Mesenchymal stem cell (in vitro differentiated cells and primary cell): ENCODE measurements around the gene MRPL34.

Experiments used
- DNase-seq: peaks from one replicate; pipeline ENCODE4 v3.0.0-alpha.2; 2013
- H2AFZ ChIP-seq: one replicate; pipeline ENCODE4 v1.6.1; 2013; ENCODE audit warnings: low read depth, mild to moderate bottlenecking, control low read depth, inconsistent platforms, low read length, moderate library complexity
- H2AK5ac ChIP-seq: 2 replicates; pipeline ENCODE4 v1.6.1; 2013; ENCODE audit warnings: low read length, moderate library complexity, mild to moderate bottlenecking, inconsistent platforms; ENCODE audit not compliant: severe bottlenecking
- H2BK120ac ChIP-seq: one replicate; pipeline ENCODE4 v1.6.1; 2013; ENCODE audit warnings: low read depth, mild to moderate bottlenecking, inconsistent platforms, low read length, moderate library complexity
- H2BK12ac ChIP-seq, 2 experiments: one replicate each; pipeline ENCODE4 v1.6.1; 2013; ENCODE audit warnings: inconsistent platforms in 2 of 2, low read length in 2 of 2, mild to moderate bottlenecking in 2 of 2, moderate library complexity in 2 of 2, control low read depth in 1 of 2
- H2BK15ac ChIP-seq: one replicate; pipeline ENCODE4 v1.6.1; 2013; ENCODE audit warnings: mild to moderate bottlenecking, low read depth, inconsistent platforms; ENCODE audit not compliant: poor library complexity, severe bottlenecking
- H2BK5ac ChIP-seq: 2 replicates; pipeline ENCODE4 v1.6.1; 2013; ENCODE audit warnings: low read depth, mild to moderate bottlenecking, low read length, control low read depth, inconsistent platforms; ENCODE audit not compliant: poor library complexity, severe bottlenecking
- H3K14ac ChIP-seq, 2 experiments: one replicate each; pipeline ENCODE4 v1.6.1; 2013; ENCODE audit warnings: inconsistent platforms in 2 of 2, low read length in 2 of 2, control low read depth in 1 of 2, mild to moderate bottlenecking in 1 of 2, moderate library complexity in 1 of 2
- H3K18ac ChIP-seq, 2 experiments: one replicate each; pipeline ENCODE4 v1.6.1; 2013; ENCODE audit warnings: inconsistent platforms in 2 of 2, low read length in 2 of 2, control low read depth in 1 of 2, low read depth in 1 of 2, mild to moderate bottlenecking in 1 of 2
- H3K23ac ChIP-seq, 2 experiments: one replicate each; pipeline ENCODE4 v1.6.1; 2013; ENCODE audit warnings: inconsistent platforms in 2 of 2, low read length in 2 of 2, mild to moderate bottlenecking in 2 of 2, moderate library complexity in 2 of 2, control low read depth in 1 of 2
- H3K27ac ChIP-seq: 2 replicates; pipeline ENCODE4 v1.5.1; 2013; ENCODE audit warnings: mild to moderate bottlenecking, moderate library complexity, low read length, control low read depth, inconsistent platforms; ENCODE audit not compliant: poor library complexity, severe bottlenecking
- H3K27me3 ChIP-seq, 2 experiments: 2 replicates each; pipeline versions ENCODE4 v1.6.1 to v1.7.0; 2013; ENCODE audit warnings: low read length in 2 of 2, mild to moderate bottlenecking in 2 of 2, moderate library complexity in 2 of 2, control low read depth in 1 of 2, inconsistent platforms in 1 of 2; ENCODE audit not compliant: control insufficient read depth in 1 of 2, insufficient read depth in 1 of 2
- H3K36me3 ChIP-seq, 2 experiments: 2 replicates each; pipeline versions ENCODE4 v1.6.1 to v1.7.0; 2013; ENCODE audit warnings: low read length in 2 of 2, control low read depth in 1 of 2, inconsistent platforms in 1 of 2, low read depth in 1 of 2, mild to moderate bottlenecking in 1 of 2; ENCODE audit not compliant: insufficient read depth in 2 of 2, control insufficient read depth in 1 of 2
- H3K4ac ChIP-seq, 2 experiments: one replicate each; pipeline ENCODE4 v1.6.1; 2013; ENCODE audit warnings: inconsistent platforms in 2 of 2, low read length in 2 of 2, mild to moderate bottlenecking in 2 of 2, moderate library complexity in 2 of 2, control low read depth in 1 of 2, low read depth in 1 of 2
- H3K4me1 ChIP-seq: 2 replicates; pipeline ENCODE4 v1.6.1; 2013; ENCODE audit warnings: low read depth, low read length, control low read depth; ENCODE audit not compliant: control insufficient read depth, insufficient read depth
- H3K4me2 ChIP-seq: 2 replicates; pipeline ENCODE4 v1.6.1; 2013; ENCODE audit warnings: low read length, mild to moderate bottlenecking, inconsistent platforms; ENCODE audit not compliant: poor library complexity, severe bottlenecking
- H3K4me3 ChIP-seq, 2 experiments: 2 replicates each; pipeline versions ENCODE4 v1.5.1 to v1.7.0; 2013; ENCODE audit warnings: low read length in 2 of 2, mild to moderate bottlenecking in 2 of 2, control low read depth in 1 of 2, low read depth in 1 of 2; ENCODE audit not compliant: insufficient read depth in 1 of 2
- H3K79me1 ChIP-seq: replicated peaks from 2 replicates; pipeline ENCODE4 v1.6.1; 2013; ENCODE audit warnings: mild to moderate bottlenecking, control low read depth, low read length, inconsistent platforms; ENCODE audit not compliant: poor library complexity, severe bottlenecking
- H3K9ac ChIP-seq: 2 replicates; pipeline ENCODE4 v1.7.0; 2013; ENCODE audit warnings: mild to moderate bottlenecking, low read length, moderate library complexity
- H3K9me3 ChIP-seq: 2 replicates; pipeline ENCODE4 v1.7.0; 2013; ENCODE audit warnings: mild to moderate bottlenecking, low read length; ENCODE audit not compliant: control insufficient read depth
- H4K8ac ChIP-seq: one replicate; pipeline ENCODE4 v1.6.1; 2013; ENCODE audit warnings: inconsistent platforms, mild to moderate bottlenecking, low read length, moderate library complexity
- H4K91ac ChIP-seq: one replicate; pipeline ENCODE4 v1.6.1; 2013; ENCODE audit warnings: mild to moderate bottlenecking, low read length, inconsistent platforms
- WGBS: methylation state at CpG from one replicate; pipeline ENCODE4 v1.1.7; 2013; ENCODE audit warnings: mixed read lengths; 5-methylcytosine and 5-hydroxymethylcytosine counted together

MRPL34 gene

GRCh38 chr19:17330262-17331044 lies 24.8 kb downstream of the MRPL34 start:
- Histone ChIP-seq H2BK12ac (no peak overlapping the region), H4K91ac (no peak overlapping the region), H3K27ac (no peak overlapping the region), H3K9ac (no peak overlapping the region), H3K27me3 (no peaks in the 10 kb centered on the region), H2BK15ac (no peak overlapping the region), H3K4me2 (no peak overlapping the region), H3K9me3 (no peaks in the 10 kb centered on the region), H3K14ac (no peak overlapping the region), H3K4me1 (peaks cover 50% of the 10 kb centered on the region), H3K36me3 (peaks cover 23 to 38% of the 10 kb centered on the region in 2 experiments), H3K18ac (no peak overlapping the region), H3K4ac (no peak overlapping the region), H3K23ac (no peak overlapping the region), H2AK5ac (no peak overlapping the region), H3K79me1 (peaks cover 10% of the 10 kb centered on the region), H3K4me3 (no peak overlapping the region), H2AFZ (no peak overlapping the region), H2BK120ac (no peak overlapping the region), H4K8ac (no peak overlapping the region), H2BK5ac (no peak overlapping the region)
- DNase-seq = no peak
- WGBS = 93% methylated on average over 24 of the region's 24 CpGs

DNA sequence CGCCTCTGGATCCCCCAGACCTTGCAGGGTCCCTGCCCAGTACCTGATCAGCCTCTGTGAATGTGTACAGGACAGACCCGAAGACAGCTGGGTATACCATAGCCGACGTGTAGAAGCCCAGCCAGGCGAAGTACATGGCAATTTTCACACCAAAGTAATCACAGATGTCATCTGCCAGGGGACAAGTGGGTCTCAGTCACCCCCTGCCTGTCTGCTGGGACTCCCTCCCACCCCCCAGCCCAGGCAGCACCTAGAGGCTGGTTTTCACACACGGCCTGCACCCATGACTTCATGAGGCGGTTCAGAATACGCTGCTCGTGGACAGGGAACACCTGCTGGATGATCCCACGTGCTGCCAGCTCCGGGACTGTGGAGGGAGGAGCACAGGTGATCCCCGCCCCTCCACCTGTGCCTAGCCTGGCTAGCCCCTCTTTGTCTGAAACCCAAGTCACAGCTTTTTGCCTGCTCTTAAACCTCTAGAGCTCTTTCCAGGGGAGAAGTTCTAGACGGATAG lies 25.4 kb downstream of the MRPL34 start:
- H2BK15ac ChIP-seq = no peak overlapping the region
- no peak overlapping the region for H2BK120ac ChIP-seq
- no peaks in the 10 kb centered on the region for H3K27me3 ChIP-seq
- no peak overlapping the region for H3K27ac ChIP-seq
- no peak overlapping the region for H3K4ac ChIP-seq
- no peak for DNase-seq
- H2BK12ac ChIP-seq = no peak overlapping the region
- peaks cover 48% of the 10 kb centered on the region for H3K4me1 ChIP-seq
- no peak overlapping the region for H2BK5ac ChIP-seq
- H3K14ac ChIP-seq = no peak overlapping the region
- H3K18ac ChIP-seq = no peak overlapping the region
- H3K36me3 ChIP-seq = peaks cover 23 to 37% of the 10 kb centered on the region in 2 experiments
- H3K9ac ChIP-seq = no peak overlapping the region
- no peaks in the 10 kb centered on the region for H3K9me3 ChIP-seq
- no peak overlapping the region for H4K91ac ChIP-seq
- H2AFZ ChIP-seq = no peak overlapping the region
- H2AK5ac ChIP-seq = no peak overlapping the region
- no peak overlapping the region for H3K4me2 ChIP-seq
- WGBS = 80% methylated on average over 12 of the region's 13 CpGs
- no peak overlapping the region for H3K23ac ChIP-seq
- H3K4me3 ChIP-seq = no peak overlapping the region
- H4K8ac ChIP-seq = no peak overlapping the region
- peaks cover 10% of the 10 kb centered on the region for H3K79me1 ChIP-seq

DNA sequence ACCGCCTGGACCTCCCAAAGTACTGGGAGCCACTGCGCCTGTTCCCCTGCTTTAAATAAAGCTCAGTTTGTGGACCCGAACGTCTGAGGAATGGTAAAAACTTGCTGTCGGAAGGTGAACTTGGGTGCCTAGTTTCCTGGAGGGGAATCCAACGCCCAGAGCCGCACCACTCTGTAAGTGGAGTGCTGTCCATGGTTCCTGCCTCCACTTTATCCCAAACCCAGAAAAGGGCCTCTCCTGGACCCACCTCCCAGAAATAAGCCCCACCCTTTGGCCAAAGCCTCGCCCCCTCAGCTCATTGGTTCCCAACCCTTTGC lies 26.6 kb downstream of the MRPL34 start:
- Histone ChIP-seq H2BK120ac (no peak overlapping the region), H3K18ac (no peak overlapping the region), H3K27me3 (no peaks in the 10 kb centered on the region), H3K14ac (no peak overlapping the region), H2BK15ac (no peak overlapping the region), H2AK5ac (no peak overlapping the region), H3K4me1 (peaks cover 40% of the 10 kb centered on the region), H3K23ac (no peak overlapping the region), H3K9me3 (no peaks in the 10 kb centered on the region), H4K8ac (no peak overlapping the region), H3K9ac (no peak overlapping the region), H2BK12ac (no peak overlapping the region), H3K4ac (no peak overlapping the region), H3K27ac (no peak overlapping the region), H4K91ac (no peak overlapping the region), H3K4me3 (no peak overlapping the region), H3K36me3 (peaks cover 23 to 34% of the 10 kb centered on the region in 2 experiments), H3K4me2 (no peak overlapping the region), H3K79me1 (peaks cover 10% of the 10 kb centered on the region), H2BK5ac (no peak overlapping the region), H2AFZ (no peak overlapping the region)
- no peak for DNase-seq
- WGBS = 94% methylated on average over 8 of the region's 8 CpGs

- peak overlapping the region; percentile 76 for H4K91ac ChIP-seq
- H3K4ac ChIP-seq = no peak overlapping the region
- H3K9me3 ChIP-seq = no peaks in the 10 kb centered on the region
- H3K23ac ChIP-seq = no peak overlapping the region
- H3K4me2 ChIP-seq = no peak overlapping the region
- H3K79me1 ChIP-seq = peaks cover 13% of the 10 kb centered on the region
- no peak overlapping the region for H3K9ac ChIP-seq
- no peak overlapping the region for H2BK5ac ChIP-seq
- H3K18ac ChIP-seq = no peak overlapping the region
- H2AK5ac ChIP-seq = no peak overlapping the region
- 97% methylated on average over 45 of the region's 45 CpGs for WGBS
- H2AFZ ChIP-seq = no peak overlapping the region
- DNase-seq = peak; percentile 73
- no peak overlapping the region for H2BK120ac ChIP-seq
- no peak overlapping the region for H4K8ac ChIP-seq
- H3K4me1 ChIP-seq = peaks cover 37% of the 10 kb centered on the region
- no peaks in the 10 kb centered on the region for H3K27me3 ChIP-seq
- H3K14ac ChIP-seq = no peak overlapping the region
- peaks cover 18 to 33% of the 10 kb centered on the region in 2 experiments for H3K36me3 ChIP-seq
- no peak overlapping the region for H3K27ac ChIP-seq
- H3K4me3 ChIP-seq = peak overlapping the region in 1 of 2 experiments; percentile 17
- no peak overlapping the region for H2BK15ac ChIP-seq
- no peak overlapping the region for H2BK12ac ChIP-seq
These were observed 27.3 kb downstream of the MRPL34 start for GRCh38 chr19:17332677-17333581.
